Vagina (tissue), 2 donors: ENCODE measurements around the gene RNF7.

Experiments
- CTCF ChIP-seq, 3 experiments: fragments of 450-650 bp in 2 of 3; fragments of 200-600 bp in 1 of 3; sonication (generic) in 1 of 3; IDR thresholded peaks; one replicate each; pipeline ENCODE4 v1.5.1; 2017 to 2019; ENCODE audit warnings: antibody characterized with exemption in 3 of 3, mild to moderate bottlenecking in 2 of 3, moderate library complexity in 2 of 3
- POLR2A ChIP-seq, 2 donors: fragments of 450-650 bp; IDR thresholded peaks; one replicate each; pipeline ENCODE4 v1.6.1; 2017; ENCODE audit warnings: antibody characterized with exemption in 2 of 2, mild to moderate bottlenecking in 2 of 2, moderate library complexity in 2 of 2
- POLR2AphosphoS5 ChIP-seq, 2 donors: sonication (generic); formaldehyde crosslinking; IDR thresholded peaks; one replicate each; pipeline ENCODE4 v1.9.0; 2017; ENCODE audit warnings: antibody characterized with exemption in 2 of 2, mild to moderate bottlenecking in 2 of 2, low read depth in 1 of 2; ENCODE audit not compliant: insufficient read depth in 1 of 2

GRCh38 chr3:141763088-141763750 is 25.1 kb downstream of the RNF7 start, which contains the start of gene GRK7:
- TF ChIP-seq CTCF (IDR thresholded peaks at IDR 0.05) (no peak), POLR2A (IDR thresholded peaks at IDR 0.05) (no peak), POLR2AphosphoS5 (IDR thresholded peaks at IDR 0.05; ENCODE audit: insufficient read depth in 1 of 2, low read depth in 1 of 2) (no peak)
